Right lobe of liver (tissue), 6 donors: ENCODE data around the gene RTN4. TPM values are rescaled to one million over a fixed set of nuclear protein-coding genes. Genes with fewer than 3 reads are reported as not detected.
A peak's percentile ranks its signal among the peaks of the same experiment; 100 is the strongest.

Experiments used
- ATAC-seq, 4 donors: fragments of 200-7000 bp; cut with Tn5 transposase; one replicate each; pipeline ENCODE4 v1.9.1; 2020; ENCODE audit warnings: mild to moderate bottlenecking in 4 of 4, moderate library complexity in 4 of 4
- DNase-seq, 3 donors: peaks; one replicate each; pipeline ENCODE4 v3.0.0-alpha.2; 2020
- H3K27ac ChIP-seq, 3 donors: fragments of 200-600 bp; one replicate each; pipeline ENCODE4 v1.8.0; 2022
- H3K27me3 ChIP-seq, 2 donors: fragments of 200-600 bp; one replicate each; pipeline ENCODE4 v1.8.0; 2022
- H3K36me3 ChIP-seq, 4 donors: fragments of 200-600 bp; sonication (generic) in 1 of 4; one replicate each; pipeline versions ENCODE4 v1.5.1 to v1.8.0; 2017 to 2022; ENCODE audit warnings: control low read depth in 1 of 4
- H3K4me1 ChIP-seq, 4 donors: fragments of 200-600 bp; sonication (generic) in 1 of 4; one replicate each; pipeline versions ENCODE4 v1.5.1 to v1.8.0; 2017 to 2022; ENCODE audit warnings: control low read depth in 1 of 4
- H3K4me3 ChIP-seq, 3 donors: fragments of 200-600 bp; one replicate each; pipeline ENCODE4 v1.8.0; 2022
- H3K9me3 ChIP-seq, 4 donors: fragments of 200-600 bp; sonication (generic) in 1 of 4; one replicate each; pipeline versions ENCODE4 v1.5.1 to v1.8.0; 2017 to 2022; ENCODE audit warnings: control low read depth in 1 of 4
- CTCF ChIP-seq, 4 donors: fragments of 200-600 bp in 3 of 4; fragments of 450-650 bp in 1 of 4; IDR thresholded peaks; one replicate each; pipeline versions ENCODE4 v1.5.1 to v1.8.0; 2016 to 2022; ENCODE audit warnings: antibody characterized with exemption in 4 of 4, mild to moderate bottlenecking in 2 of 4
- POLR2A ChIP-seq: fragments of 450-650 bp; IDR thresholded peaks from one replicate; pipeline ENCODE4 v1.6.1; 2017; ENCODE audit warnings: antibody characterized with exemption, mild to moderate bottlenecking
- WGBS: methylation state at CpG from one replicate; pipeline ENCODE4 v1.1.6; 2018; ENCODE audit warnings: low coverage, low lambda C conversion rate; ENCODE audit not compliant: insufficient coverage; ENCODE audit errors: missing lambda C conversion rate; 5-methylcytosine and 5-hydroxymethylcytosine counted together
- intact Hi-C, 2 donors: fragments of 100-400 bp; cut with DNase I; formaldehyde crosslinking; loops; one replicate each; pipeline versions ENCODE4 v1.11.2 to v1.14.1; 2022
- total RNA-seq, 6 experiments: library from RNA; depleted of rRNA in 2 of 6; stranded (reverse); fragments of >200 nt in 2 of 6; fragmentation: NEBNext Ultra II Directional in 3 of 6; extraction: Animal tissue kit (Norgen Biotek cat#: 25700) in 3 of 6; gene quantifications; one replicate each; pipeline versions ENCODE4 v1.1.0 to v1.2.4, GENCODE V29; 2016 to 2023
- donor health status: DM: no; HTN: yes; CAD: no.
- donor health status: DM: no; HTN: no; CAD: no.
- donor health status: DM: no; HTN: no; CAD: no.
- donor health status: DM: no; HTN: yes; CAD: no.
- donor health status: DM: no; HTN: yes; CAD: no.

The RTN4 gene
- total RNA-seq, 6 experiments from 2014 or later, result 126 to 195 (median 177) TPM

GRCh38 chr2:55018619-55019018 is 31.6 kb downstream of the RTN4 start:
- H3K27me3 ChIP-seq, result no peaks in the 10 kb centered on the region
- H3K27ac ChIP-seq, result no peak overlapping the region
- intact Hi-C loops, result loop anchor here in 1 of 2 donors (10.0 kb wide), 1 partner anchor 114 kb away; no protein-coding TSS in a partner anchor
- no peak overlapping the region for H3K4me3 ChIP-seq
- ATAC-seq (no peak), DNase-seq (no peak)
- TF ChIP-seq POLR2A (no peak), CTCF (IDR thresholded peaks at IDR 0.05) (no peak)
- H3K4me1 ChIP-seq, result peaks cover 0 to 16% (median under 1%) of the 10 kb centered on the region in 4 donors
- WGBS, result no CpG with 5 or more reads among the region's 1 CpG
- H3K9me3 ChIP-seq, result no peaks in the 10 kb centered on the region
- no peaks in the 10 kb centered on the region for H3K36me3 ChIP-seq

- H3K4me3 ChIP-seq, result no peak overlapping the region
- intact Hi-C loops, result loop anchor here in 1 of 2 donors (10.0 kb wide), 1 partner anchor 113 kb away; no protein-coding TSS in a partner anchor
- WGBS, result 26% methylated on average over 3 of the region's 3 CpGs
- DNase-seq, result no peak
- H3K27me3 ChIP-seq, result no peaks in the 10 kb centered on the region
- H3K9me3 ChIP-seq, result no peaks in the 10 kb centered on the region
- peaks cover 0 to 24% (median 3%) of the 10 kb centered on the region in 4 donors for H3K4me1 ChIP-seq
- no peaks in the 10 kb centered on the region for H3K36me3 ChIP-seq
- TF ChIP-seq POLR2A (no peak), CTCF (IDR thresholded peaks at IDR 0.05) (no peak)
- H3K27ac ChIP-seq, result no peak overlapping the region
- ATAC-seq, result no peak
These were observed 32.4 kb downstream of the RTN4 start for GRCh38 chr2:55017880-55018279.

- H3K27ac ChIP-seq, result no peak overlapping the region
- no peak for TF ChIP-seq CTCF (IDR thresholded peaks at IDR 0.05)
- no peak for TF ChIP-seq POLR2A
- no peaks in the 10 kb centered on the region for H3K36me3 ChIP-seq
- 90% methylated on average over 3 of the region's 3 CpGs for WGBS
- no peaks in the 10 kb centered on the region for H3K27me3 ChIP-seq
- no peaks in the 10 kb centered on the region for H3K9me3 ChIP-seq
- no peak for DNase-seq
- ATAC-seq, result no peak
- peaks cover 0 to 28% (median 6%) of the 10 kb centered on the region in 4 donors for H3K4me1 ChIP-seq
- intact Hi-C loops, result loop anchor here in 1 of 2 donors (10.0 kb wide), 1 partner anchor 113 kb away; no protein-coding TSS in a partner anchor
- H3K4me3 ChIP-seq, result no peak overlapping the region
These were observed 32.8 kb downstream of the RTN4 start for GRCh38 chr2:55017428-55017827.

- Histone ChIP-seq H3K27ac (no peak overlapping the region), H3K36me3 (no peaks in the 10 kb centered on the region), H3K4me3 (no peak overlapping the region), H3K4me1 (peaks cover 0 to 44% (median 8%) of the 10 kb centered on the region in 4 donors), H3K27me3 (no peaks in the 10 kb centered on the region), H3K9me3 (no peaks in the 10 kb centered on the region)
- DNase-seq (peak in 1 of 3 donors; percentile 76), ATAC-seq (peak; percentile 68 to 87 (median 78))
- intact Hi-C loops, result loop anchor here in 1 of 2 donors (10.0 kb wide), 1 partner anchor 110 kb away; no protein-coding TSS in a partner anchor
- WGBS, result 21% methylated on average over 6 of the region's 6 CpGs
- TF ChIP-seq POLR2A (no peak), CTCF (IDR thresholded peaks at IDR 0.05) (peak; percentile 67 to 85 (median 69))
These were observed 35.0 kb downstream of the RTN4 start for GRCh38 chr2:55014962-55015939.
